ENCODE measurements around the gene DIPK1A.

Gene DIPK1A

DNA sequence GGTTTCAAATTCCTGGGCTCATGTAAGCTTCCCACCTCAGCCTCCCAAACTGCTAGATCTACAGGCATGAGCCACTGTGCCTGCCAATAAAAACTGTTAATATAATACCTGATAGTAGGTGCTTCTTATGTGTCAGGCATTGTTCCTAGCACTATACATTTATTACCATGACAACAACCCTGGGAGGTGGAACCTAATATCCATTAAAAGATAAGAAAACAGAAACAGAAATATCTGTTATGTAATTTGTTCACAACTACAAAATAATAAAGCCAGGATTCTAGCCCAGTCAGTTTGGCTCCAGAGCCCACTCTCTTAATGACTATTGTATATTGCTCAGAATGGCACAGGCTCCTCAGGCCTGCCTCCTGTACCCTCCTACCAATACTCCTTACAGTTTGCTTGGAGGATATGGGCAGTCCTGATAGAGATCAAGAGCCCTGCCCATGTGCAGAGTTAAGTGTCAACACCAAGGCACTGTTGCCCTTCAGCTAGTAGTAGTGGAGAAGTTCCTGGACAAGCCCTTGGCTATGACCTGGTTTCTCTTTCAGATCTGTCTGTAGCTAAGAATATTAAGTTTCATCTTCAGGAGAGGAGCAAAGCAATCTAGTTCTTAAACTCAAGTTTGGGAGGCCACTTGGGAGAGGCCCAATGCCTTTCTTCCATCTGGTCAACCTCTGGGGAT is 107.0 kb downstream of the DIPK1A start:
- Histone ChIP-seq H3K9me3 (ENCODE audit: insufficient read depth, low read length, severe bottlenecking) (no peaks in the 10 kb centered on the region), H3K4me2 (ENCODE audit: insufficient read depth, low read length) (no peak overlapping the region), H4K20me1 (ENCODE audit: insufficient read depth, low read length) (no peaks in the 10 kb centered on the region), H3K4me3 (ENCODE audit: low read depth in 1 of 2, low read length in 2 of 2) (no peak overlapping the region), H3K27ac (ENCODE audit: low read length) (no peak overlapping the region), H3K36me3 (ENCODE audit: insufficient read depth, low read length) (peaks cover 12% of the 10 kb centered on the region), H2AFZ (ENCODE audit: low read depth, low read length) (no peak overlapping the region), H3K79me2 (ENCODE audit: insufficient read depth, low read length) (peaks cover 31% of the 10 kb centered on the region), H3K4me1 (ENCODE audit: insufficient read depth, low read length) (peaks cover 26% of the 10 kb centered on the region), H3K27me3 (ENCODE audit: insufficient read depth, low read length, poor library complexity) (no peaks in the 10 kb centered on the region), H3K9ac (ENCODE audit: low read depth, low read length) (no peak overlapping the region)
- ATAC-seq (ENCODE audit: insufficient read depth, low read depth) (no peak), DNase-seq (no peak)
- TF ChIP-seq, protein P1, sequence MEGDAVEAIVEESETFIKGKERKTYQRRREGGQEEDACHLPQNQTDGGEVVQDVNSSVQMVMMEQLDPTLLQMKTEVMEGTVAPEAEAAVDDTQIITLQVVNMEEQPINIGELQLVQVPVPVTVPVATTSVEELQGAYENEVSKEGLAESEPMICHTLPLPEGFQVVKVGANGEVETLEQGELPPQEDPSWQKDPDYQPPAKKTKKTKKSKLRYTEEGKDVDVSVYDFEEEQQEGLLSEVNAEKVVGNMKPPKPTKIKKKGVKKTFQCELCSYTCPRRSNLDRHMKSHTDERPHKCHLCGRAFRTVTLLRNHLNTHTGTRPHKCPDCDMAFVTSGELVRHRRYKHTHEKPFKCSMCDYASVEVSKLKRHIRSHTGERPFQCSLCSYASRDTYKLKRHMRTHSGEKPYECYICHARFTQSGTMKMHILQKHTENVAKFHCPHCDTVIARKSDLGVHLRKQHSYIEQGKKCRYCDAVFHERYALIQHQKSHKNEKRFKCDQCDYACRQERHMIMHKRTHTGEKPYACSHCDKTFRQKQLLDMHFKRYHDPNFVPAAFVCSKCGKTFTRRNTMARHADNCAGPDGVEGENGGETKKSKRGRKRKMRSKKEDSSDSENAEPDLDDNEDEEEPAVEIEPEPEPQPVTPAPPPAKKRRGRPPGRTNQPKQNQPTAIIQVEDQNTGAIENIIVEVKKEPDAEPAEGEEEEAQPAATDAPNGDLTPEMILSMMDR (IDR thresholded peaks at IDR 0.05; ENCODE audit: borderline replicate concordance, extremely low read depth, low read length, poor library complexity, severe bottlenecking) = no peak
- TF ChIP-seq EZH2 (IDR thresholded peaks at IDR 0.05; ENCODE audit: borderline replicate concordance, low read depth, low read length, severe bottlenecking) = no peak

DNA sequence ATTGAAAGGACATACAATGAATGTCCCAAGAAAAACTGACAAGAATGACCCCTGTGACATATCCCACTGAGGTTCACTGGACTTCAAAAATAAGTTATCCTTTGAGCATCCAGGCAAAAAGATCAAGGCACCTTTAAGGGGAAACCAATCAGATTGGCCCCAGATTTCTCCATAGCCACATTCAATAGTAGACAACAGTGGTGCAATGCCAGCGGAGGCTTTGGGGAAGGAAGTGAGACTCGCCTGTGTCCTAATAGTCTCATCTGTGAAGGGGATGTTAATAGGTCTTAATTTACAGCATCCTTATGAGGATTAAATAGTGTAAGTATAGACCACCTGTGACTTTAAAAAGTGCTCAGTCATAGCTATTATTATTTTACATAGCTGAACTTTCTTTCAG is 108.0 kb downstream of the DIPK1A start:
- peaks cover 31% of the 10 kb centered on the region for H3K79me2 ChIP-seq (ENCODE audit: insufficient read depth, low read length)
- ATAC-seq (ENCODE audit: insufficient read depth, low read depth) (no peak), DNase-seq (no peak)
- H3K9me3 ChIP-seq (ENCODE audit: insufficient read depth, low read length, severe bottlenecking) = no peaks in the 10 kb centered on the region
- no peak overlapping the region for H3K9ac ChIP-seq (ENCODE audit: low read depth, low read length)
- H3K4me3 ChIP-seq (ENCODE audit: low read depth in 1 of 2, low read length in 2 of 2) = no peak overlapping the region
- TF ChIP-seq, protein P1 (IDR thresholded peaks at IDR 0.05; ENCODE audit: borderline replicate concordance, extremely low read depth, low read length, poor library complexity, severe bottlenecking) = no peak
- TF ChIP-seq EZH2 (IDR thresholded peaks at IDR 0.05; ENCODE audit: borderline replicate concordance, low read depth, low read length, severe bottlenecking) = no peak
- H3K4me2 ChIP-seq (ENCODE audit: insufficient read depth, low read length) = no peak overlapping the region
- H3K36me3 ChIP-seq (ENCODE audit: insufficient read depth, low read length) = peaks cover 17% of the 10 kb centered on the region
- no peak overlapping the region for H2AFZ ChIP-seq (ENCODE audit: low read depth, low read length)
- peaks cover 16% of the 10 kb centered on the region for H3K4me1 ChIP-seq (ENCODE audit: insufficient read depth, low read length)
- no peak overlapping the region for H3K27ac ChIP-seq (ENCODE audit: low read length)
- H3K27me3 ChIP-seq (ENCODE audit: insufficient read depth, low read length, poor library complexity) = no peaks in the 10 kb centered on the region
- no peaks in the 10 kb centered on the region for H4K20me1 ChIP-seq (ENCODE audit: insufficient read depth, low read length)

DNA sequence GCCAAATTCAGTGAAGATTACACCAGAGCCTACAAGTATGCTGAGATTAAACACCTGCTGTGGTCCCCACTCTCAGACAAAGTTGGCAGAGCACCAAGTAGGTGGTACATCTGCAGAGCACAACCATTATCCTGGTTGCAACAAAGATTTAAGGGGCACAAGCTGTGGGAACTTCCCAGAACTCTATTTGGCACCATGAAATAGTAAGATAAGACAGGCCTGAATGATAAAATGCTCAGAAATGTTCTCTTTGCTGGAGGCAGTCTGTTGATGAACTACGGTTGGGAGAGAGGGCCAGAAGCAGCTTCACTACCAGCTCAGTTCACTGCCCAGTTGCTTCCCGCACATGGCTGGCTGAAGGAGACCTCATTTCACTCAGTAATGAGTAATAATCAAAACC is 109.5 kb downstream of the DIPK1A start:
- ATAC-seq (ENCODE audit: insufficient read depth, low read depth) = peak; percentile 78
- Histone ChIP-seq H2AFZ (ENCODE audit: low read depth, low read length) (no peak overlapping the region), H3K79me2 (ENCODE audit: insufficient read depth, low read length) (peaks cover 20% of the 10 kb centered on the region), H4K20me1 (ENCODE audit: insufficient read depth, low read length) (no peaks in the 10 kb centered on the region), H3K4me2 (ENCODE audit: insufficient read depth, low read length) (no peak overlapping the region), H3K27ac (ENCODE audit: low read length) (peak overlapping the region; percentile 52; the same call in 1 of the 2 replicates), H3K36me3 (ENCODE audit: insufficient read depth, low read length) (peaks cover 17% of the 10 kb centered on the region), H3K4me1 (ENCODE audit: insufficient read depth, low read length) (peaks cover 13% of the 10 kb centered on the region), H3K9ac (ENCODE audit: low read depth, low read length) (no peak overlapping the region), H3K4me3 (ENCODE audit: low read depth in 1 of 2, low read length in 2 of 2) (no peak overlapping the region), H3K27me3 (ENCODE audit: insufficient read depth, low read length, poor library complexity) (no peaks in the 10 kb centered on the region), H3K9me3 (ENCODE audit: insufficient read depth, low read length, severe bottlenecking) (no peaks in the 10 kb centered on the region)
- DNase-seq = peak; percentile 59
- TF ChIP-seq, protein P1 (IDR thresholded peaks at IDR 0.05; ENCODE audit: borderline replicate concordance, extremely low read depth, low read length, poor library complexity, severe bottlenecking) = no peak
- no peak for TF ChIP-seq EZH2 (IDR thresholded peaks at IDR 0.05; ENCODE audit: borderline replicate concordance, low read depth, low read length, severe bottlenecking)

Data from DND-41 (cell line).